GM15510 (cell line): Measurements from ENCODE around the gene CRYL1.

ENCODE experiments used
- POLR2A ChIP-seq: IDR thresholded peaks from 3 replicates; pipeline ENCODE4 v1.6.1; 2011; ENCODE audit warnings: borderline replicate concordance; ENCODE audit not compliant: insufficient read length; ENCODE audit errors: extremely low read depth

The CRYL1 gene

GRCh38 chr13:20461860-20462532 is 63.7 kb downstream of the CRYL1 start:
- no peak for TF ChIP-seq POLR2A

DNA sequence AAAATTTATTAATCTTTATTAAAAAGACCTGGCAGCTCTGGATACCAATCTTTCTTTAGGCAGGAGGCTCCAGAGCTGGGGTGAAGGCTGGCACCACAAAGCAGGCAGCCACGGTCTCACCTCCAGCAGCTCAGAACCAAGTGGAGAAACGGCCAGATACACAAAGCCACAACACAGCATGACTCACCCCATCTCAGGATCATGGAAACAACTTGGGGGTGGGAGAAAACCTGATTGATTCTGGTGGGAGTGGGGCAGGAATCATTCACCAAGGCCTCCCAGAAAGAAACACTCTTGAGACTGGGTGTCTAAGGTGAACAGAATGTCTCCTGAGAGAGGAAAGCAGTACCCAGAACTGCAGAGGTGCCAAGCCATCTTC is 64.2 kb downstream of the CRYL1 start:
- TF ChIP-seq POLR2A = no peak

DNA sequence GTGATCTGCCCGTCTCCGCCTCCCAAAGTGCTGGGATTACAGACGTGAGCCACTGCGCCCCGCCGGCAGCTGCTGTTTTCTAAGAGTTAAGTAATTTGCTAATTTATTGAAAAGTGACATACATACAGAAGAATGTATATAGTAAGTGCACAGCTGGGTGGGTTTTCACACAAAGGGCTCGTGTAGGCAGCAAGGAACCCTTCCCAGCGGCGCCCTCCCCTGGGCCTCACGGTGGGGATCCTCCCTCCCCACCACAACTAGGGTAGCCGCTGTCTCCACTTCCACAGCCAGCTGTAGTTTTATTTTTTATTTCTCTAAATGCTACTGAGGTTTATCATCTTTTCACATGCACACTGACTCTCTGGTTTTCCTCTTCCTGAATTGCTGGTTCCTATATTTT is 64.9 kb downstream of the CRYL1 start:
- no peak for TF ChIP-seq POLR2A

- no peak for TF ChIP-seq POLR2A
These were observed 68.0 kb downstream of the CRYL1 start for GRCh38 chr13:20457670-20458069.

- TF ChIP-seq POLR2A = no peak
These were observed 68.9 kb downstream of the CRYL1 start for GRCh38 chr13:20456737-20457136.

DNA sequence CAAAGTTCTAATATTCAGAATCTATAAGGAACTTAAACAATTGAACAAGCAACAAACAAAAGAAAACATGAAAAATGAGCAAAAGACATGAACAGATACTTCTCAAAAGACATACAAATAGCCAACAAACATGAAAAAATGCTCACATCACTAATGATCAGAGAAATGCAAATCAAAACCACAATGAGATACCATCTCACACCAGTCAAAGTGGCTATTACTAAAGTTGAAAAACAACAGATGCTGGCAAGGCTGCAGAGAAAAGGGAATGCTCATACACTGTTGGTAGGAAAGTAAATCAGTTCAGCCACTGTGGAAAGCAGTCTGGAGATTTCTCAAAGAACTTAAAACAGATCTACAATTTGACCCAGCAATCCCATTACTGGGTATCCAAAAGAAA is 74.3 kb downstream of the CRYL1 start:
- TF ChIP-seq POLR2A = no peak

DNA sequence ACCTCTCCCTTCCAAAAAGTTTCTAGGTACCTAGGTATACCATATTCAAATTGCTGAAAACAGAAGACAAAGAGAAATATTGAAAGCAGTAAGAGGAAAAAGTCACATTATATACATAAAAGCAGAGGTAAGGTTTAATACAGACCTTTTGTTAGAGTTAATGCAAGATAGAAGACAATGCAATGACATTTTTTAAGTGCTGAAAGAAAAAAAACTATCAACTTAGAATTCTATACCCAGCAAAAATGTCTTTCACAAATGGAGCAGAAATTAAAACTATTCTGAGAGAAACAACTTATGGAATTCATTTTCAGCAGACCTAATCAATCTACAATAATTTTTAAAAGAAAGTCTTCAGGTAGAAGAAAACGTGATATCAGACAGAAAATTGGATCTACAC is 77.2 kb downstream of the CRYL1 start:
- no peak for TF ChIP-seq POLR2A

DNA sequence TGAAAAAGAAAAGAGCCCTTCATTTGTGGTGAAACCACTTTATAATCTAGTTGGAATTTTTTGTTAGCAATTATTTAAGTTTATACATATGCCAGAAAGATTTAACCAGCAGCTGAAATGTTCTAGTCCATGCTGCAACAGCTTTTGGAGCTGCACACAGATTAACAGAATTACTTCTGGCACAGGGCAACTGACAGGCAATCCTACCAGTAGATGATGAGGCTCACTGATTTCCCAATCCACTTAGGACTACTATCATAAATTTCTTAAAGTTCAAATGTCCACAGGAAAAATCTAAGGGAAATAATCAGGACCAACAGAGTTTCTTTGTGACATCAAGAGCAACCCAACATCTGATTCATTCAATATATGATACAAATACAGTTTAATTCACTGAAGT is 78.8 kb downstream of the CRYL1 start:
- TF ChIP-seq POLR2A = no peak

DNA sequence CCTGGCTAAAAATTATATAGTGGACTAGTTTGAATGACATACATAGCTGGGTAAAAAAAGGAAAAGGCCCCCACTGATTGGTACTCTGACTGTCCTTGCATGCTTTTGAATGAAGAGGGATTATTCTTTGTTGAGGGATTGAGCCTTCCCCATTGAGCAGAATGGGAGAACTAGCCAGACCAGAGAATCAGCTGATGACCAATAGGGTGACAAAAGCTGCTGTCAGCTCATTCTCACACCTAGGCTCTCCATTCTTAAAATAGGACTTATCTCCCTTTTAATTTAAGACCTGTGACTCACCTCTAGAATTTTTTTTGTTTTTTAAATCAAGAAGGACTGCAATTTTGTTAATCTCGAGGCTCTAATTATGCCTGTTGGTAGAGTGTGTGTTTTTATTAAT is 79.3 kb downstream of the CRYL1 start:
- TF ChIP-seq POLR2A = no peak

- no peak for TF ChIP-seq POLR2A
These were observed 82.8 kb downstream of the CRYL1 start for GRCh38 chr13:20442798-20443381.

DNA sequence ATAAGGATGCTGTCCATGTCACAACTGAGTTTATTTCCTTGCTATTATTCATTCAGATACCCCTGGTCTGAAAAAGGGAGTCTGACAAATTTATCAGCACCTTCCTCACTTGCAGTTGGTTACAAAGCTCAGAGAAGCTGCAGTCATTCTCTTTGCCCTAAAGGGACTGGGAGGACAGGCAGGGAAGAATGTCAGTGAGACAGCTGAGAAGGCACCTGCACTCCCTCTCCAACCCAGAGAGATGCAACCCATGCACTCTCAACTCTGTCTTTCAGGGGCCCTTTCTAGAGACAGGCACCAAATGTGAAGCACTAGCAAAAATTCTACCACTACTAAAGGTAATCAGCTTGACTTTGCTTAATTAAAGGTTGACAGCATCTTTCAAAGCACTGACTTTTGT is 83.3 kb downstream of the CRYL1 start:
- no peak for TF ChIP-seq POLR2A

GRCh38 chr13:20441879-20442278 is 83.8 kb downstream of the CRYL1 start:
- no peak for TF ChIP-seq POLR2A

GRCh38 chr13:20441056-20441455 is 84.6 kb downstream of the CRYL1 start:
- TF ChIP-seq POLR2A = no peak

- no peak for TF ChIP-seq POLR2A
These were observed 86.4 kb downstream of the CRYL1 start for GRCh38 chr13:20439261-20439660.

GRCh38 chr13:20438801-20439200 is 86.9 kb downstream of the CRYL1 start:
- TF ChIP-seq POLR2A = no peak

DNA sequence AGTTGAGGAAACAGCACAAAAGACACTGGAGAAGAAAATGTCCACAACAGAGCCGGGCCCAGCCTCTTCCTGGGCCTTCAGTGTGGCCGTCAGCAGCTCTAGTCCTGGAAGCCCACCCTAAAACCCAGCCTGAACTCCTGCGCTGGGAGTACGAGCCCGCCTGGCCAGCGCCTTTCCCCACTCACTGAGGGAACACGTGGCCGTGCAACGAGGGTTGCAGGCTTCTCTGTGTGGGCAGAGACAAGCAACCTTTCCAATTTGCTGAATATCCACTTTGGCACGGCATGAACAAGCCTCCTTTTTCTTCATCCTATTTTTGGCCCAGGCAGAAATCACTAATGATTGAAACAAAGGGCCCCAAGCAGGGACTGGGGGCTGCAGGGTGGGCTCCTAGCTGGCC is 89.2 kb downstream of the CRYL1 start:
- TF ChIP-seq POLR2A = no peak
